SK-N-MC (cell line): ENCODE results near the gene C3orf52.

Source experiments
- EZH2 ChIP-seq: fragments of 200-600 bp; sonication (generic); IDR thresholded peaks from one replicate; pipeline ENCODE4 v1.6.1; 2017; ENCODE audit warnings: antibody characterized with exemption
- FOXP2 ChIP-seq: optimal IDR thresholded peaks from 2 replicates; pipeline ENCODE3; 2011; ENCODE audit warnings: mild to moderate bottlenecking, moderate library complexity; ENCODE audit not compliant: insufficient read depth; ENCODE audit errors: extremely low read length, control extremely low read depth
- POLR2AphosphoS5 ChIP-seq: IDR thresholded peaks from 2 replicates; pipeline ENCODE4 v1.6.1; 2012; ENCODE audit warnings: mild to moderate bottlenecking, low read depth, low read length, borderline replicate concordance

DNA sequence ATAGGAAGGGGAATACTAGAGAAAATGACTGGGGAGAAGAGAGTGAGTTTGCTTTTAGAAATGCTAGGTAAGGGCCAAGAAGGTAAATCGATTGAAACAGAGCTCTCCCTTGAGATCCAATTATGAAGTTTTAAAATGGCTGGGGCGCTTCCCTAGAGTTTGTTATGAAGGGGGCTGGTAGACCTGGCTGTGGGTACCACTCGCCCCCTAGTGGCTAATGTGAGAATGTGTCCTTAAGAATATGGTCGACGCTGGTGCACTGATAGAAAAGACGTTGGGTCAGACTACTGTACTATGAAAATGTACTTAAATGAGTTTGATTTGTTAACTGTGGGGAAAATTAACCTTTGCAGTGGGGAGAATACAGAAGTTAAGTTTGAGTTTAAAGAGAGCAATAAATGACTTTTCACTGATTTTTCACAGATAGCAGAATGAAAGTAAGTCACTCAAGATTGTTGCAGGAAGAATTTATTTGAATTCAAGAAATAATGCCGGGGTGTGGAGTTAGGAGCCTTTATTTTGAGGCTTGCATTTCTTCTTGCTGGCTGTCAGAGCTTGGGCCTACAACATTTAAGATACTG is 42.5 kb upstream of the C3orf52 start:
- TF ChIP-seq POLR2AphosphoS5 (no peak), EZH2 (no peak), FOXP2 (no peak)
